ENCODE data around the gene ANO5. TPM values are rescaled to one million over a fixed set of nuclear protein-coding genes. Genes with fewer than 3 reads are reported as not detected.

The ANO5 gene
- total and polyA plus RNA-seq, 9 of the 15 experiments (the other 6 are each of a cell fraction or from before 2014, with no cell fraction given): 0.16 to 0.58 (median 0.28) TPM

- no TSS peak for BruUV-seq (replicated peaks)
- Histone ChIP-seq H3K4me1 (replicated peaks in 1 of 2; ENCODE audit: control insufficient read depth in 2 of 2, insufficient read depth in 2 of 2, low read length in 2 of 2) (no peaks in the 10 kb centered on the region), H4K20me1 (replicated peaks; ENCODE audit: control insufficient read depth, insufficient read depth, low read length) (no peaks in the 10 kb centered on the region), H2AFZ (ENCODE audit: low read depth, low read length) (no peak overlapping the region), H3K9me3 (replicated peaks; ENCODE audit: control insufficient read depth, insufficient read depth, low read depth, low read length) (no peaks in the 10 kb centered on the region; the same call in 1 of the 2 replicates), H3K9me1 (ENCODE audit: control insufficient read depth, insufficient read depth, low read length) (no peaks in the 10 kb centered on the region), H3K79me2 (ENCODE audit: control insufficient read depth, insufficient read depth, low read length) (no peaks in the 10 kb centered on the region), H3K27me3 (ENCODE audit: control insufficient read depth in 2 of 2, insufficient read depth in 2 of 2, low read length in 2 of 2) (no peaks in the 10 kb centered on the region), H3K27ac (ENCODE audit: extremely low read depth, low read depth, low read length) (no peak overlapping the region), H3K4me2 (ENCODE audit: insufficient read depth, low read length) (no peak overlapping the region), H3K36me3 (ENCODE audit: control insufficient read depth, insufficient read depth, low read length) (no peaks in the 10 kb centered on the region), H3K9ac (ENCODE audit: insufficient read depth in 1 of 2, low read depth in 2 of 2, low read length in 2 of 2) (no peak overlapping the region), H3K4me3 (no peak overlapping the region)
- FAIRE-seq (no peak), DNase-seq (ENCODE audit: extremely low read depth in 1 of 4, low spot score in 3 of 4) (no peak), ATAC-seq (no peak)
- in situ Hi-C loops (cut with MboI) (no loop called here), intact Hi-C loops (cut with micrococcal nuclease) (no loop called here)
- CTCF ChIA-PET (ENCODE audit: low intra/inter-chr PET ratio): no interaction called here
- POLR2A ChIA-PET: interaction anchor here (0.6 kb wide), 1 partner anchor 17 kb away, joined by 3 read pairs; no protein-coding TSS in a partner anchor
- 5% methylated on average over 3 of the region's 3 CpGs for WGBS (ENCODE audit: insufficient coverage, low coverage, missing lambda C conversion rate)
- TF ChIP-seq SMARCB1 (IDR thresholded peaks at IDR 0.05; ENCODE audit: insufficient read length, low read depth) (no peak), RBM39 (optimal IDR thresholded peaks at IDR 0.05; ENCODE audit: low read depth, low read length) (no peak), RBM15 (IDR thresholded peaks at IDR 0.05; ENCODE audit: insufficient read depth, low read length) (no peak), ZNF740 (CRISPR knock-in tag; IDR thresholded peaks at IDR 0.05) (no peak), ZNF740 (tag; IDR thresholded peaks at IDR 0.05) (no peak), ID3 (CRISPR knock-in tag; IDR thresholded peaks at IDR 0.05) (no peak), ID3 (tag; IDR thresholded peaks at IDR 0.05) (no peak)
These were observed 15.4 kb downstream of the ANO5 start for GRCh38 chr11:22208151-22208858.
